Neural cell (in vitro differentiated cells): ENCODE results near the gene SPIN1. TPM values are rescaled to one million over a fixed set of nuclear protein-coding genes. Genes with fewer than 3 reads are reported as not detected.

Experiments used
- H2AFZ ChIP-seq: fragments of 200-600, 300-800 bp; sonication (generic), shearing (Covaris generic); 2 replicates; pipeline ENCODE4 v1.6.0; 2014; ENCODE audit warnings: low read depth, mild to moderate bottlenecking, antibody characterized with exemption, low read length, moderate library complexity
- H3F3A ChIP-seq: fragments of 200-600 bp; shearing (Covaris generic); 2 replicates; pipeline ENCODE4 v1.6.1; 2016; ENCODE audit warnings: mild to moderate bottlenecking, moderate library complexity, mixed read lengths, antibody characterized with exemption, low read length; ENCODE audit not compliant: insufficient read depth, poor library complexity, severe bottlenecking
- H3K27ac ChIP-seq: fragments of 200-600, 300-800 bp; sonication (generic), shearing (Covaris generic); 2 replicates; pipeline ENCODE4 v1.5.1; 2014; ENCODE audit warnings: mild to moderate bottlenecking, low read length, moderate library complexity
- H3K27me3 ChIP-seq: fragments of 300-800, 200-600 bp; sonication (generic), shearing (Covaris generic); 2 replicates; pipeline ENCODE4 v1.6.0; 2014; ENCODE audit warnings: mild to moderate bottlenecking, low read depth, low read length, moderate library complexity; ENCODE audit not compliant: insufficient read depth
- H3K36me3 ChIP-seq: fragments of 300-800, 200-600 bp; sonication (generic), shearing (Covaris generic); 2 replicates; pipeline ENCODE4 v1.5.1; 2014; ENCODE audit warnings: mild to moderate bottlenecking, antibody characterized with exemption, low read length, moderate library complexity; ENCODE audit not compliant: insufficient read depth
- H3K4me2 ChIP-seq: fragments of 300-800, 200-600 bp; sonication (generic), shearing (Covaris generic); 2 replicates; pipeline ENCODE4 v1.6.0; 2014; ENCODE audit warnings: mild to moderate bottlenecking, low read length
- H3K4me3 ChIP-seq: fragments of 300-800, 200-600 bp; sonication (generic), shearing (Covaris generic); 2 replicates; pipeline ENCODE4 v1.5.1; 2014; ENCODE audit warnings: mild to moderate bottlenecking, low read length, moderate library complexity
- H3K79me2 ChIP-seq: fragments of 200-600 bp; shearing (Covaris generic); replicated peaks from 2 replicates; pipeline ENCODE4 v1.6.0; 2014; ENCODE audit warnings: mild to moderate bottlenecking, low read length, moderate library complexity; ENCODE audit not compliant: insufficient read depth
- H3K9ac ChIP-seq: fragments of 300-800, 200-600 bp; sonication (generic), shearing (Covaris generic); 2 replicates; pipeline ENCODE4 v1.6.1; 2016; ENCODE audit warnings: mild to moderate bottlenecking, low read length, mixed read lengths
- H3K9me2 ChIP-seq: fragments of 200-600 bp; shearing (Covaris generic); 2 replicates; pipeline ENCODE4 v1.6.1; 2016; ENCODE audit warnings: mild to moderate bottlenecking, low read length, mixed read lengths; ENCODE audit not compliant: insufficient read depth
- H3K9me3 ChIP-seq: fragments of 200-600, 300-800 bp; sonication (generic), shearing (Covaris generic); 2 replicates; pipeline ENCODE4 v1.6.1; 2016; ENCODE audit warnings: mild to moderate bottlenecking, mixed run types, low read length, moderate library complexity, mixed read lengths
- H4K20me1 ChIP-seq: fragments of 200-600 bp; shearing (Covaris generic); 2 replicates; pipeline ENCODE4 v1.6.1; 2016; ENCODE audit warnings: mild to moderate bottlenecking, mixed run types; ENCODE audit not compliant: insufficient read depth
- EP300 ChIP-seq: fragments of 450-650 bp; conservative IDR thresholded peaks from 2 replicates; pipeline ENCODE4 v1.6.1; 2014; ENCODE audit warnings: antibody characterized with exemption, mild to moderate bottlenecking, moderate library complexity; ENCODE audit not compliant: poor library complexity, severe bottlenecking
- EZH2 ChIP-seq: fragments of 200-600, 300-800 bp; shearing (Covaris generic), sonication (generic); IDR thresholded peaks from 2 replicates; pipeline ENCODE4 v1.6.1; 2014; ENCODE audit warnings: antibody characterized with exemption, low read length, borderline replicate concordance, mild to moderate bottlenecking; ENCODE audit not compliant: insufficient read depth, poor library complexity, severe bottlenecking
- MXI1 ChIP-seq: fragments of 450-650 bp; conservative IDR thresholded peaks from 2 replicates; pipeline ENCODE4 v1.6.1; 2014; ENCODE audit warnings: antibody characterized with exemption, mild to moderate bottlenecking; ENCODE audit not compliant: poor library complexity, severe bottlenecking
- POLR2AphosphoS5 ChIP-seq: IDR thresholded peaks from 2 replicates; pipeline ENCODE4 v1.6.1; 2012
- RAD21 ChIP-seq: fragments of 450-650 bp; conservative IDR thresholded peaks from 2 replicates; pipeline ENCODE4 v1.6.1; 2014; ENCODE audit warnings: antibody characterized with exemption, mild to moderate bottlenecking, moderate library complexity
- SMC3 ChIP-seq: fragments of 450-650 bp; conservative IDR thresholded peaks from 2 replicates; pipeline ENCODE4 v1.6.1; 2014; ENCODE audit warnings: antibody characterized with exemption, mild to moderate bottlenecking, moderate library complexity; ENCODE audit not compliant: poor library complexity
- TAF1 ChIP-seq: IDR thresholded peaks from 2 replicates; pipeline ENCODE4 v1.6.1; 2012; ENCODE audit warnings: low read depth
- polyA plus RNA-seq: library from polyadenylated mRNA; depleted of rRNA; stranded (reverse); fragments of >200 nt; gene quantifications from 2 replicates; pipeline ENCODE4 v1.2.3, GENCODE V29; 2014
- TF ChIP-seq, protein P1 (sequence below): IDR thresholded peaks from 2 replicates; pipeline ENCODE4 v1.6.1; 2012; ENCODE audit warnings: borderline replicate concordance
- TF ChIP-seq, protein P2 (sequence below): fragments of 450-650 bp; IDR thresholded peaks from 2 replicates; pipeline ENCODE4 v1.5.1; 2014; ENCODE audit warnings: antibody characterized with exemption, mild to moderate bottlenecking, moderate library complexity; ENCODE audit not compliant: poor library complexity, severe bottlenecking

Gene SPIN1
- polyA plus RNA-seq, 1 donor from 2014 or later = 282 TPM

DNA sequence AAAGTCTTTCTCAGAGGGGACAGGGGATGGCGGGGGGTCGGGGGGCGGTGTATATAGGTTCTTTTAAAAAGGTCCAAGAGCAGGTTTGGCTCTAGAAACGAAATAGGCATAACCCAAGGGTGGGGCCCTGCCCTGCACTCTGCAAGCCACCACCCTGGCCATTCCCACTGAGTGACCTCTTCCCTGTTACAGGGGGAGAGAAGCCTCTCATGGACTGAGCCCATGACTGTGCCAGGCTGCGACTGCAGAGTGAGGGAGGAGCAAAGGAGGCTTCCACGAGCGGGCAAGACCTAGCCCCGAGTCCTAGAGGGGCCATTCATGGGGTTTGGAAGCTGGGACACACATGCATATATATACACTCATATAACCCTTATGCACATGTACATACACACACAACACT is 136.7 kb downstream of the SPIN1 start:
- Histone ChIP-seq H2AFZ (no peak overlapping the region), H3K27ac (no peak overlapping the region), H3K9ac (no peak overlapping the region), H3F3A (no peaks in the 10 kb centered on the region), H3K27me3 (no peaks in the 10 kb centered on the region), H3K9me3 (no peaks in the 10 kb centered on the region), H3K4me2 (no peak overlapping the region), H4K20me1 (no peaks in the 10 kb centered on the region), H3K36me3 (no peaks in the 10 kb centered on the region), H3K79me2 (no peaks in the 10 kb centered on the region), H3K9me2 (no peaks in the 10 kb centered on the region), H3K4me3 (no peak overlapping the region)
- TF ChIP-seq SMC3 (no peak), EZH2 (no peak), EP300 (no peak), RAD21 (no peak), TAF1 (no peak), POLR2AphosphoS5 (no peak), MXI1 (no peak)
- TF ChIP-seq, protein P1, sequence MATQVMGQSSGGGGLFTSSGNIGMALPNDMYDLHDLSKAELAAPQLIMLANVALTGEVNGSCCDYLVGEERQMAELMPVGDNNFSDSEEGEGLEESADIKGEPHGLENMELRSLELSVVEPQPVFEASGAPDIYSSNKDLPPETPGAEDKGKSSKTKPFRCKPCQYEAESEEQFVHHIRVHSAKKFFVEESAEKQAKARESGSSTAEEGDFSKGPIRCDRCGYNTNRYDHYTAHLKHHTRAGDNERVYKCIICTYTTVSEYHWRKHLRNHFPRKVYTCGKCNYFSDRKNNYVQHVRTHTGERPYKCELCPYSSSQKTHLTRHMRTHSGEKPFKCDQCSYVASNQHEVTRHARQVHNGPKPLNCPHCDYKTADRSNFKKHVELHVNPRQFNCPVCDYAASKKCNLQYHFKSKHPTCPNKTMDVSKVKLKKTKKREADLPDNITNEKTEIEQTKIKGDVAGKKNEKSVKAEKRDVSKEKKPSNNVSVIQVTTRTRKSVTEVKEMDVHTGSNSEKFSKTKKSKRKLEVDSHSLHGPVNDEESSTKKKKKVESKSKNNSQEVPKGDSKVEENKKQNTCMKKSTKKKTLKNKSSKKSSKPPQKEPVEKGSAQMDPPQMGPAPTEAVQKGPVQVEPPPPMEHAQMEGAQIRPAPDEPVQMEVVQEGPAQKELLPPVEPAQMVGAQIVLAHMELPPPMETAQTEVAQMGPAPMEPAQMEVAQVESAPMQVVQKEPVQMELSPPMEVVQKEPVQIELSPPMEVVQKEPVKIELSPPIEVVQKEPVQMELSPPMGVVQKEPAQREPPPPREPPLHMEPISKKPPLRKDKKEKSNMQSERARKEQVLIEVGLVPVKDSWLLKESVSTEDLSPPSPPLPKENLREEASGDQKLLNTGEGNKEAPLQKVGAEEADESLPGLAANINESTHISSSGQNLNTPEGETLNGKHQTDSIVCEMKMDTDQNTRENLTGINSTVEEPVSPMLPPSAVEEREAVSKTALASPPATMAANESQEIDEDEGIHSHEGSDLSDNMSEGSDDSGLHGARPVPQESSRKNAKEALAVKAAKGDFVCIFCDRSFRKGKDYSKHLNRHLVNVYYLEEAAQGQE = no peak
- TF ChIP-seq, protein P2, sequence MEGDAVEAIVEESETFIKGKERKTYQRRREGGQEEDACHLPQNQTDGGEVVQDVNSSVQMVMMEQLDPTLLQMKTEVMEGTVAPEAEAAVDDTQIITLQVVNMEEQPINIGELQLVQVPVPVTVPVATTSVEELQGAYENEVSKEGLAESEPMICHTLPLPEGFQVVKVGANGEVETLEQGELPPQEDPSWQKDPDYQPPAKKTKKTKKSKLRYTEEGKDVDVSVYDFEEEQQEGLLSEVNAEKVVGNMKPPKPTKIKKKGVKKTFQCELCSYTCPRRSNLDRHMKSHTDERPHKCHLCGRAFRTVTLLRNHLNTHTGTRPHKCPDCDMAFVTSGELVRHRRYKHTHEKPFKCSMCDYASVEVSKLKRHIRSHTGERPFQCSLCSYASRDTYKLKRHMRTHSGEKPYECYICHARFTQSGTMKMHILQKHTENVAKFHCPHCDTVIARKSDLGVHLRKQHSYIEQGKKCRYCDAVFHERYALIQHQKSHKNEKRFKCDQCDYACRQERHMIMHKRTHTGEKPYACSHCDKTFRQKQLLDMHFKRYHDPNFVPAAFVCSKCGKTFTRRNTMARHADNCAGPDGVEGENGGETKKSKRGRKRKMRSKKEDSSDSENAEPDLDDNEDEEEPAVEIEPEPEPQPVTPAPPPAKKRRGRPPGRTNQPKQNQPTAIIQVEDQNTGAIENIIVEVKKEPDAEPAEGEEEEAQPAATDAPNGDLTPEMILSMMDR = no peak

DNA sequence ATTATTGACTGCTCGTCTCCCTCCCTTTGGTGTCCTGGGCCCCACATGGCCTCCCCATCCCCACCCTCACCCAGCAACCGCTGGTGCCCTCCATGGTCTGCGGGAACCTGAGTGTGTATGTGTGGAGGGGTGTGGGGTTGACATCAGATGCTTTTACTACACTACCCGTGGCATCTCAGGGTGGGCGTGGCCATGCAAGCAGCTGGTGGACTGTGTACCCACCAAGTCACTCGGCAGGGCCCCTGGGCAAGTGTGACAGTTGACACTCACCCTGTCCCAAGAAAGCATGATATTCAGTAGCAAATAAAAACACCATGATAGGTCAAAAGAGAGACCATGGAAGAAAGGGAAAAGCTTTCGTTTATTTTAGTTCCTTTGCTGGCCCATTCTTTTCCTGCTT is 139.4 kb downstream of the SPIN1 start:
- Histone ChIP-seq H3K27ac (no peak overlapping the region), H3K27me3 (no peaks in the 10 kb centered on the region)

More for the DNA sequence above, 139.4 kb downstream of the SPIN1 start:
- Histone ChIP-seq H3K79me2 (no peaks in the 10 kb centered on the region), H3K9me3 (no peaks in the 10 kb centered on the region), H2AFZ (no peak overlapping the region), H3F3A (no peaks in the 10 kb centered on the region), H3K9me2 (no peaks in the 10 kb centered on the region), H3K36me3 (no peaks in the 10 kb centered on the region), H3K4me2 (no peak overlapping the region), H3K9ac (no peak overlapping the region), H4K20me1 (no peaks in the 10 kb centered on the region), H3K4me3 (no peak overlapping the region)
- TF ChIP-seq POLR2AphosphoS5 (no peak), EP300 (no peak), TAF1 (no peak), MXI1 (no peak), EZH2 (no peak), RAD21 (no peak), SMC3 (no peak)
- TF ChIP-seq, protein P1 = no peak
- TF ChIP-seq, protein P2 = no peak
